Activated T-helper 1 cell treated with Interleukin-2 at 50 U/mL for 16 hours (primary cell): ENCODE data around the gene TRIM9.
"Not testable (repeated sequence)": the region's sequence is repeated elsewhere in the genome, so short reads cannot be mapped to it uniquely, and the experiment has no call there.

Experiments used
- DNase-seq: peaks from one replicate; pipeline ENCODE4 v3.0.0-alpha.2; 2020; ENCODE audit warnings: low read depth

The TRIM9 gene

DNA sequence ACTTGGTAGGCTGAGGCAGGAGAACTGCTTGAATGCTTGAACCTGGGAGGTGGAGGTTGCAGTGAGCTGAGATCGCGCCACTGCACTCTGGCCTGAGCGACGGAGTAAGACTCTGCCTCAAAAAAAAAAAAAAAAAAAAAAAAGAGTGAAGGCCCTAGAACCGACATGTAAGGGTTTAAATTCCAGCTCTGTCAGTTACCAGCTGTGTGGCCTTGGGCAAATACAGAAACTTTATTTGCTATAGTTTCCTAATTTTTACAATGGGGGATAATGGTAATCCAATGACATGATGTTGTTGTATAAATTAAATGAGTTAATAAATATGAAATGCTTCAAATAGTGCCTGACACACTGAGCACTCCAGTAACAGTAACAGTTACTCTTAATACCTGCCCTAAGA is 131.0 kb downstream of the TRIM9 start:
- DNase-seq = no peak

GRCh38 chr14:50961605-50962221 is 133.2 kb downstream of the TRIM9 start:
- no peak for DNase-seq

- DNase-seq = no peak
Measured at GRCh38 chr14:50957296-50957695, 137.6 kb downstream of the TRIM9 start.

- not testable (repeated sequence) for DNase-seq
Measured at GRCh38 chr14:50956421-50956820, 138.5 kb downstream of the TRIM9 start.

GRCh38 chr14:50955373-50956043 is 139.4 kb downstream of the TRIM9 start:
- no peak for DNase-seq

DNA sequence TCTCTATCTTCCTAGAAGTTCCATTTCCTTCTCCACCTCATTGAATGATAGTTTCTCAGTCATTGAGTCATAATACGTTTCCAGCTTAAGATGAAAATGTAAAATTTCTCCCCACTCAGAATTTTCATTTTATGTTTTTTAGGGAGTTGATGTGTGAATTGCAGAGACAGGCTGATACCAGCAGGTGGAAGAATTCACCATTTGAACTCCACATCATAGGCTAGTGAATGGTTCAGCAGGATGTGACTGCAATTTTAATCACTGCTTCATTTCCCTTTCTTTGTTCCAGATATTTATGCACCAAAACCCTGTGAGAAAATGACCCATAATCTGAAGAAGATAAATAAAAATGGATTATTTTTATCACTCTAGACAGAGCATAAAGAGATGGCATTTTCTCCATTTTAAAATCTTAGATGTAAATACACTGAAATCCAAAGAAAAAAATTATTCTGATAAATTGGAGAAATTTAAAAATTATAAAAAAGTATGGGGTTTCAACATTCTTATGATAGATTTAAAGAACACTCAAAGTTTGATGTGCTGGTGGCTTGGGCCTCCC is 140.0 kb downstream of the TRIM9 start:
- no peak for DNase-seq

- no peak for DNase-seq
Measured at GRCh38 chr14:50953502-50953901, 141.4 kb downstream of the TRIM9 start.

DNA sequence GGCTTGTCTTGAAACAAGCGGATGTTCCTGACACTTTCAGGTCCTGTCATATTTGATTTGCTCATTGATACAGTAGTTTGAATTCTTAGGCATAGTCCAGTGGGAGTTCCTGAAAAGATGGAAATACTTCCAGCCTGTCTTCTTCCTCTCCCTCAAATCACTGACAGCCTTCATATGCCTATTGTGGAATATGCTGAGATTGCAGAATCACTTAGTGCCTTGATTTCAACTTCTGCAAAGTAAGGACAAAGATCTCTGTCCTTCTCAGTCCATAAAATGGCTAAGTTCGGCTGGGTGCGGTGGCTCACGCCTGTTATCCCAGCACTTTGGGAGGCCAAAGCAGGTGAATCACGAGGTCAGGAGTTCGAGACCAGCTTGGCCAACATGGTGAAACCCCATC is 143.9 kb downstream of the TRIM9 start:
- DNase-seq = no peak

GRCh38 chr14:50948205-50948604 is 146.7 kb downstream of the TRIM9 start:
- no peak for DNase-seq

DNA sequence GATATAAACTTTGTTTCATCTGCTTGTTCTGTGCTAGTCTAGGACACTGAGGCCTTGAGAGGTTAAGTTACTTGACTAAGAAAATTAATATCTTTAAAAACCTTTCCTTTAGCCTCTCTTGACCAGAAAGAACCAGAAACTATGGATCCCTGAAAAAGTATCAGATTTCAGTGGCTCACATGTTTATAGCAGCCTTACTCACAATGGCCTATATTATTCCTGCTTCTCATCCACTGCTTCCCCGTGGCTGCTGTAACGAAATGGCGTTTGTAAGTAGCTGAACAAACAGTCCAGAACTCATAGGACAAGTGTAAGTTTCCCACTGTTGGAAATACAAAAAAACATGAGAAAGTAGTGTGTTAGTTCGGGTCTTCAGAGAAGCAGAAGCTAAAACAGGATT is 147.5 kb downstream of the TRIM9 start:
- no peak for DNase-seq

DNA sequence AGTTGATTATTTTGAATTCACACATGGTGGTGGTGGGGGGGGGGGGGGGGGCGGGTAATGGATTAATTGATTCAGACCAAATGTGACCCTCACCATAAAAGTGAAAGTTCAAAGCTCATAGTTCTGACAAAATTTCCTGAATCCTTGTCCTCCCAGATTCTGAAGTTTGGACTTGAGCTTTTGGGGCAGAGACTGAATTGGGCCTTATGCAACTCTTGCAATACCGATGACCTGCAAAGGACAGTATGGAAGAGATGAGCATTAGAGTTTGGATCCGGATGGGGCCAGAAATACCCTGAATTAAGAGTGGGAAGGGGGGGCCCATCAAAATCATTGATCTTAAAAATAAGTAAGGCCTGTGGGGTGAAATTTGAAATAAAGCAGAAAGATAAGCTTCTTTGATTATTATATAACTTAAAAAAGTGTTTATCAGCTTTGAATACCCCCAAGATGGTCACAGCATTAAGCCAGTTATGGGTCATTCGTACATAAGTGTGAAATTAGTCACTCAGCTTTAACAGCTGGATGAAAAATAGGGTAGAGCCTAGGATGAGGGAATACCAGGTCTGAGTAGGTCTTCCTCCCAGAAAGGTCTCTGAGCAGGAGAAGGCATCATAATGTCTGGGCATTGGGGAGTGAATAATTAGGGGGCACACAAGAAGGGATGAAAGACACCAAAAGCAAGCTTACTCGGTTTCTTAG is 148.5 kb downstream of the TRIM9 start:
- DNase-seq = no peak

DNA sequence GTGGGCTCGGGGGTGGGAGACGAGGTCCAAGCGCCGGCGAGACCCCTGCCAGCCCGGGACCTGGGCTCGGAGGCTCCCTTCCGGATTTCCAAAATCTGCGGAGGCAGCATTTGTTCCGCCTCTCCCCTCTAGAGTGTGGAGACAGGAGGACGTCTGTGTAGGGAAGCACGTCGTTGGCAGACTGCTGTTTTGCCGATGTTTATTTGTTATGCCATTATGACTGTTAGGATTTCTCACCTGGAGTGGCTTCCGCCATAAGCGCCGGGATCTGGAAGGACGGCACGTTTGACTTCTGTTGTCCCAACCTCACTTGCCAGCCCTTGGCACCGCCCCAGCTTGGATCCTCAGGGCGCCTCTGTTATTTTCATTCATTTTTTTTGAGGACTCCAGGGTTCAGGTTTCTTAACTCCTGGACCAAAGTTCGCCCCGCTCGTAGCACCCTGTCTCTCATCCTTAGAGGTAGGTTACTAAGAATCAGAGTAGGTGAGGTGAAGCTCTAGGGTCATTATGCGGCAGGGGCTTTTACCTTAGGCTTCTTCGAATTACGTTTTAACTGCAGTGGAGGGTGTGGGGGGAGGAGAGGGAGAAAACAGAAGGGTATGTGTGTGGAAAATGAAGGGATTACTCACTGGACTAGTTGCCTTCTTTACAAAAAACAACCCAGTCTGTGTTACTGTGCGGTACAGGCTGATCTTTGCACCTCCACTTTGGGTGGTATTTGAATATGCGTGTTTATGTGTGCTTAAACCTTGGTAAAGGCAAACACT is 150.1 kb downstream of the TRIM9 start:
- DNase-seq = no peak

DNA sequence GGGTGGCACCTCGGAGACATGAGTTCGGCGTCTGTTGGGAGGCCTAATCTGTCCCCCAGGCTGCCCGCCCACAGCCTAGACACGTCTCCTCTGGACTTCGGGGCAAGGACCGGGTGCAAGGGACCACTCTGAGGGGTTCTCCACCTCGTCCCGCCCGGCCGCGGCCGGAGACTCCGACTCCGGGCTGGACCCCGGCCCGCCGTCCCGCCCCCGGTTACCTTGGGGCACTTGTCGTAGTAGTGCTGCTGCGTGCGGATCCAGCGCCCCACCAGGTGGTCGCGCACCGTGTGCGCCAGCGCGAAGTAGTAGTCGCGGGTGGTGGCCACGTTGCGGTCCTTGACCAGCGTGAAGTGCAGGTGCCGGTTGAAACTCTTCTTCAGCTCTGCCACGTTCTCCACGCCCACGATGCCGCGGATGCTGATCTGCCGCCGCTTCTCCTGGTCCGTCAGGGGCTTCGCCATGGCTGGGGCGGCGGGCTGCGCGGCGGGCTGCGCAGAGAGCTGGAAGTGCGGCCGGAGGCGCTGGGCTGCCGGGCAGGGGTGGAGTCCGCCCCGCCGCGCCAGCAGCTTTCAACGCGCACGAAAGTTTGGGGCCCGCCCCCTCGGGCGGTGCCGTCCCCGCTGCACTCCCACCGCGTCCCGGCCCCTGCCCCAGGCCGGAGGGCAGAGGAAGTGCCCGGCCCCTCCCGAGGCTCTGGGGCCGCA is 150.8 kb downstream of the TRIM9 start, which contains the start of gene PYGL:
Gene PYGL, minus strand, starts transcription at position 541 of the 704 bp plus-strand sequence. Its CDS starts 80 bp downstream, at position 461.
- no peak for DNase-seq

DNA sequence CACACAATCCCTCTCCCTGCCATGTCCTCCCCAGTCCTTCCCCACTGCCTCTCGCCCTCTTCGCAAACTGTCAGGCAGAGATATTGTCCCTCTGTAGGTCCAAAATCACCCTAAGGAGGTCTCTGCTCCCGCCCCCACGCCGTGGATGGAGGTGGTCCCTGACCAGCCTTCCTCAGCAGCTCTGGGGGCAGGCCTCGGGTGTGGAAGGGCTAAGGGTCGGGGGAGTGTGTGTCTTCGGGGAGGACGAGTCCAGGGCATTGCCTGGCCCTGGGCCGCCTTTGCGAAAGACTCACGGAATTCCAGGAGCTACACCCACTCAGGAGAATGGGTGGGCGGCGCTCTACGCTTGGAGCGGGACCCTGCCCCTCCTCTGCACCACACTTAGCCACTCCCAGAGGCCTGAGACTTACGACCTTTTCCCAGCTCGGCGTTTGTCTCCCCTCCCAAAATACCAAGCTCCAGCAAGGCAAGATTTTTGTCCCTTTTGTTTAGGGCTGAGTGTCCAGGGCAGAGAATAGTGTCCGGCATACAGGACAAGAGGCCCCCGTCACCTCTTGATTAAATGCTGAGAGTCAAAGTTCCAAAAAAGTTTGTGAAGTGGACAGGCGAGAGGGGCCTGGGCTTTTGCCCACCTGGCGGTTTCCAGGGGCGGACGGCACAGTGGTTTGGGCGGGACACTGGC is 151.5 kb downstream of the TRIM9 start:
- DNase-seq = no peak

GRCh38 chr14:50941638-50942037 is 153.3 kb downstream of the TRIM9 start:
- not testable (repeated sequence) for DNase-seq

DNA sequence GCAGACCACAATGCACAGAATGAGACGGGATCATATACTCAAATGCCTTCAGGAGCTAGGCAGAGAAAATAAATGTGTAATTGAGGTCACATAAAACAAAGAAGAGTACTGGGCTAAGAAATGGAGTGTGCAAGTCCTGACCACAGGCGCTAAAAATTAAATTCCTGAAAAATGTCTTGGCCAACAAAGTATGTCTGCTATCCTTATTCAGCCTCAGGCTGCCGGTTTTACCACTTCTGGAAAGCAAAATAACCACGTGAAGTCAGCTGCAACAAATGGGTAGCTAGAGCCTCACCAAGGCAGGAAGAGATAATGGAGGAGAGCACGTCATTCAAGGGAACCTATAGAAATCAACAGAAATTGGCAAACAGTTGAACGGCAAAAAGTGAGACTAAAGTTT is 153.8 kb downstream of the TRIM9 start:
- no peak for DNase-seq

- no peak for DNase-seq
Measured at GRCh38 chr14:50937800-50938199, 157.1 kb downstream of the TRIM9 start.

GRCh38 chr14:50937325-50937724 is 157.6 kb downstream of the TRIM9 start:
- DNase-seq = no peak

DNA sequence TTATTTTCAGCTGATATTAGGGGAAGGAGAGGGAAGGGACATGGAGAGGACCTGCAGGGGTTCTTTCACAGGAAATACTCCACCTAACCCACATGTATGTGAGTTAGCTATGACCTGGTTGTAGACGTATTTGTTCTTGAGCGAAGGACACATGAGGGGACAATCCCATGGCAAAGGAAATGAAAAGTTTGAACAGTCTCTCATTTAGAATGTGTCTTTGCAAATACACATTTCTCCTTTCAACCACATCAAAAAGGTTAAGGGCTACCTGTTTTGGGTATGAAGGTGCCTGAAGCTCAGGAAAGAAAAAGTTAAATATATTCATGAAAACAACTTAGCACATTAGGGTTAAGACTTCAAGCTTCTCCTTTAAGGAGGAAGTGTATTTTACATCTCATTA is 158.0 kb downstream of the TRIM9 start:
- no peak for DNase-seq

GRCh38 chr14:50936016-50936340 is 158.9 kb downstream of the TRIM9 start:
- DNase-seq = no peak
